Right lobe of liver (tissue), 6 donors: ENCODE data around the gene TNRC6C. TPM values are rescaled to one million over a fixed set of nuclear protein-coding genes. Genes with fewer than 3 reads are reported as not detected.

Experiments
- ATAC-seq, 4 donors: fragments of 200-7000 bp; cut with Tn5 transposase; one replicate each; pipeline ENCODE4 v1.9.1; 2020; ENCODE audit warnings: mild to moderate bottlenecking in 4 of 4, moderate library complexity in 4 of 4
- DNase-seq, 3 donors: peaks; one replicate each; pipeline ENCODE4 v3.0.0-alpha.2; 2020
- H3K27ac ChIP-seq, 3 donors: fragments of 200-600 bp; one replicate each; pipeline ENCODE4 v1.8.0; 2022
- H3K27me3 ChIP-seq, 2 donors: fragments of 200-600 bp; one replicate each; pipeline ENCODE4 v1.8.0; 2022
- H3K36me3 ChIP-seq, 4 donors: fragments of 200-600 bp; sonication (generic) in 1 of 4; one replicate each; pipeline versions ENCODE4 v1.5.1 to v1.8.0; 2017 to 2022; ENCODE audit warnings: control low read depth in 1 of 4
- H3K4me1 ChIP-seq, 4 donors: fragments of 200-600 bp; sonication (generic) in 1 of 4; one replicate each; pipeline versions ENCODE4 v1.5.1 to v1.8.0; 2017 to 2022; ENCODE audit warnings: control low read depth in 1 of 4
- H3K4me3 ChIP-seq, 3 donors: fragments of 200-600 bp; one replicate each; pipeline ENCODE4 v1.8.0; 2022
- H3K9me3 ChIP-seq, 4 donors: fragments of 200-600 bp; sonication (generic) in 1 of 4; one replicate each; pipeline versions ENCODE4 v1.5.1 to v1.8.0; 2017 to 2022; ENCODE audit warnings: control low read depth in 1 of 4
- CTCF ChIP-seq, 4 donors: fragments of 200-600 bp in 3 of 4; fragments of 450-650 bp in 1 of 4; IDR thresholded peaks; one replicate each; pipeline versions ENCODE4 v1.5.1 to v1.8.0; 2016 to 2022; ENCODE audit warnings: antibody characterized with exemption in 4 of 4, mild to moderate bottlenecking in 2 of 4
- POLR2A ChIP-seq: fragments of 450-650 bp; IDR thresholded peaks from one replicate; pipeline ENCODE4 v1.6.1; 2017; ENCODE audit warnings: antibody characterized with exemption, mild to moderate bottlenecking
- WGBS: methylation state at CpG from one replicate; pipeline ENCODE4 v1.1.6; 2018; ENCODE audit warnings: low coverage, low lambda C conversion rate; ENCODE audit not compliant: insufficient coverage; ENCODE audit errors: missing lambda C conversion rate; 5-methylcytosine and 5-hydroxymethylcytosine counted together
- intact Hi-C, 2 donors: fragments of 100-400 bp; cut with DNase I; formaldehyde crosslinking; loops; one replicate each; pipeline versions ENCODE4 v1.11.2 to v1.14.1; 2022
- total RNA-seq, 6 experiments: library from RNA; depleted of rRNA in 2 of 6; stranded (reverse); fragments of >200 nt in 2 of 6; fragmentation: NEBNext Ultra II Directional in 3 of 6; extraction: Animal tissue kit (Norgen Biotek cat#: 25700) in 3 of 6; gene quantifications; one replicate each; pipeline versions ENCODE4 v1.1.0 to v1.2.4, GENCODE V29; 2016 to 2023
- donor health status: DM: no; HTN: yes; CAD: no.
- donor health status: DM: no; HTN: no; CAD: no.
- donor health status: DM: no; HTN: no; CAD: no.
- donor health status: DM: no; HTN: yes; CAD: no.
- donor health status: DM: no; HTN: yes; CAD: no.

TNRC6C gene
- total RNA-seq, 6 experiments from 2014 or later: 1.9 to 10.6 (median 7.7) TPM

- H3K27me3 ChIP-seq: no peaks in the 10 kb centered on the region
- peak; percentile 49 to 80 (median 70) for ATAC-seq
- intact Hi-C loops: no loop called here
- TF ChIP-seq CTCF (IDR thresholded peaks at IDR 0.05): no peak
- TF ChIP-seq POLR2A: no peak
- H3K9me3 ChIP-seq: no peaks in the 10 kb centered on the region
- 50% methylated on average over 5 of the region's 7 CpGs for WGBS
- peaks cover 0 to 52% (median 17%) of the 10 kb centered on the region in 4 donors for H3K36me3 ChIP-seq
- H3K4me3 ChIP-seq: no peak overlapping the region
- H3K4me1 ChIP-seq: peaks cover 0 to 8% (median 0%) of the 10 kb centered on the region in 4 donors
- peak in 1 of 3 donors; percentile 49 for DNase-seq
- H3K27ac ChIP-seq: peak overlapping the region; percentile 15 to 33 (median 23)
These were observed 131.2 kb downstream of the TNRC6C start for GRCh38 chr17:78089576-78090281.

- DNase-seq: peak in 1 of 3 donors; percentile 38
- Histone ChIP-seq H3K4me1 (peaks cover 0 to 8% (median 0%) of the 10 kb centered on the region in 4 donors), H3K27ac (no peak overlapping the region), H3K27me3 (no peaks in the 10 kb centered on the region), H3K36me3 (peaks cover 0 to 60% (median 19%) of the 10 kb centered on the region in 4 donors), H3K4me3 (no peak overlapping the region), H3K9me3 (no peaks in the 10 kb centered on the region)
- intact Hi-C loops: no loop called here
- 100% methylated on average over 1 of the region's 6 CpGs for WGBS
- TF ChIP-seq CTCF (IDR thresholded peaks at IDR 0.05) (no peak), POLR2A (no peak)
- ATAC-seq: no peak
These were observed 134.4 kb downstream of the TNRC6C start for GRCh38 chr17:78092794-78093324.

- peaks cover 0 to 76% (median 19%) of the 10 kb centered on the region in 4 donors for H3K36me3 ChIP-seq
These were observed 136.5 kb downstream of the TNRC6C start for GRCh38 chr17:78095035-78095434.

GRCh38 chr17:78096093-78096492 lies 137.6 kb downstream of the TNRC6C start:
- Histone ChIP-seq H3K27me3 (no peaks in the 10 kb centered on the region), H3K4me1 (no peaks in the 10 kb centered on the region), H3K4me3 (no peak overlapping the region), H3K36me3 (peaks cover 0 to 76% (median 16%) of the 10 kb centered on the region in 4 donors), H3K9me3 (no peaks in the 10 kb centered on the region), H3K27ac (no peak overlapping the region)
- no peak for ATAC-seq
- intact Hi-C loops: no loop called here
- DNase-seq: no peak
- 90% methylated on average over 6 of the region's 9 CpGs for WGBS
- TF ChIP-seq CTCF (IDR thresholded peaks at IDR 0.05) (no peak), POLR2A (no peak)

More at GRCh38 chr17:78095035-78095434, 136.5 kb downstream of the TNRC6C start:
- intact Hi-C loops: no loop called here
- 90% methylated on average over 2 of the region's 6 CpGs for WGBS
- Histone ChIP-seq H3K27me3 (no peaks in the 10 kb centered on the region), H3K9me3 (no peaks in the 10 kb centered on the region), H3K27ac (no peak overlapping the region), H3K4me3 (no peak overlapping the region), H3K4me1 (peaks cover 0 to under 1% (median 0%) of the 10 kb centered on the region in 4 donors)
- DNase-seq (no peak), ATAC-seq (no peak)
- no peak for TF ChIP-seq POLR2A
- no peak for TF ChIP-seq CTCF (IDR thresholded peaks at IDR 0.05)
